22Rv1 (cell line): ENCODE results near the gene SLC26A8.

Source experiments
- H3K27ac ChIP-seq: fragments of 450-650 bp; 2 replicates; pipeline ENCODE4 v1.5.1; 2017
- CTCF ChIP-seq: fragments of 450-650 bp; IDR thresholded peaks from 2 replicates; pipeline ENCODE4 v1.5.1; 2017; ENCODE audit warnings: mild to moderate bottlenecking
- ZFX ChIP-seq: fragments of 450-650 bp; IDR thresholded peaks from 2 replicates; pipeline ENCODE4 v1.6.1; 2017; ENCODE audit warnings: antibody characterized with exemption, borderline replicate concordance

The SLC26A8 gene

GRCh38 chr6:36050947-36051710 is 26.7 kb upstream of the SLC26A8 start:
- 0 out of 2 replicates have a peak overlapping the region, but pooled peaks have one; percentile 17 for H3K27ac ChIP-seq
- TF ChIP-seq ZFX (no peak), CTCF (no peak)

GRCh38 chr6:36050305-36050704 is 25.9 kb upstream of the SLC26A8 start:
- TF ChIP-seq ZFX: no peak
- no peak for TF ChIP-seq CTCF
- H3K27ac ChIP-seq: 0 out of 2 replicates have a peak overlapping the region, but pooled peaks have one; percentile 17

- no peak overlapping the region for H3K27ac ChIP-seq
- no peak for TF ChIP-seq ZFX
Measured at GRCh38 chr6:36049582-36049981, 25.1 kb upstream of the SLC26A8 start.

- no peak overlapping the region for H3K27ac ChIP-seq
- TF ChIP-seq ZFX: no peak
- no peak for TF ChIP-seq CTCF
Measured at GRCh38 chr6:36042618-36043260, 18.3 kb upstream of the SLC26A8 start.

GRCh38 chr6:36040958-36041357 is 16.5 kb upstream of the SLC26A8 start:
- no peak for TF ChIP-seq ZFX
- no peak for TF ChIP-seq CTCF
- no peak overlapping the region for H3K27ac ChIP-seq

- no peak for TF ChIP-seq ZFX
- no peak for TF ChIP-seq CTCF
- no peak overlapping the region for H3K27ac ChIP-seq
Measured at GRCh38 chr6:36039112-36039511, 14.7 kb upstream of the SLC26A8 start.

GRCh38 chr6:36038120-36038876 is 13.9 kb upstream of the SLC26A8 start:
- no peak for TF ChIP-seq ZFX
- H3K27ac ChIP-seq: no peak overlapping the region

GRCh38 chr6:36035225-36035624 is 10.8 kb upstream of the SLC26A8 start:
- no peak overlapping the region for H3K27ac ChIP-seq
- no peak for TF ChIP-seq ZFX
- TF ChIP-seq CTCF: no peak
